Measurements from ENCODE around the gene RDH8.
"Not testable (repeated sequence)": the region's sequence is repeated elsewhere in the genome, so short reads cannot be mapped to it uniquely, and the experiment has no call there.

Gene RDH8

DNA sequence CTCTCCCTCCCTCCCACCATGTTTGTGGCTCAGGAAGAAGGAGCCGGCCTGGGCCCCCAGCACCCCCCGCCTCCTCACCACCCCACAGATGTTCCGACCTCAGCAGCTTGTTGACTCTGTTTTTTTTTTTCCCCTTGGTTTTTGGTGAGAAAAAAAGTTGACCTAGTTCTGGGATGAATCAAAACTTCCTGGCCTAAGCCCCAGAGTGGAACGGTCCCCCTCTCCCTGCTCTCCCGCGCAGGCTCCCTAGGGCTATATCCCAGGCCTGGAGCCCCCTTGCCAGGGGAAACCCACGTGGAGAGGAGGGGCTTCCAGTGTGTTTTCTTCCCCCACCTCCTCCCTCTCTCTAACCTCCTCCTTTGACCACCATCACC, 7.0 kb upstream of the RDH8 start:
- no peak for DNase-seq

DNA sequence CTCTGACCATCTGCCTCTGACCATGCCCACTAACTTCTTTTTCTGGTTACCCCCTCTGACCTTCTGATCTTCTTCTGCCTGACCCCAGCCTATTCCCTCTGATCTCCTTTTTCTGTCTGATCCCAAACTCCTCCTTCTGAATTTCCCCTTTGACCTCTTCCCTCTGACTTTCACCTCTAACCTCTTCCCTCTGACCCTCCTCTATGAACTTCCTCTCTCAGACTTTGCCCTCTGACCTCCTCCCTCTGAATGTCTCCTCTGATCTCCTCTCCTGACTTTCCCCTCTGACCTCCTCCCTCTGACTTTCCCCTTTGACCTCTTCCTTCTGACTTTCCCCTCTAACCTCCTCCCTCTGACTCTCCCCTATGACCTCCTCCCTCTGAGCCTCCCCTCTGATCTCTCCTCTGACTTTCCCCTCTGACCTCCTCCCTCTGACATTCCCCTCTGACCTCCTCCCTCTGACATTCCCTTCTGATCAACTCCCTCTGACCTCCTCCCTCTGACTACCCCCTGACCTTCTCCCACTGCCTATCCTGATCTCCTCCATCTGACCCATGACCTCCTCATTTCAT, 6.4 kb upstream of the RDH8 start:
- no peak for DNase-seq

DNA sequence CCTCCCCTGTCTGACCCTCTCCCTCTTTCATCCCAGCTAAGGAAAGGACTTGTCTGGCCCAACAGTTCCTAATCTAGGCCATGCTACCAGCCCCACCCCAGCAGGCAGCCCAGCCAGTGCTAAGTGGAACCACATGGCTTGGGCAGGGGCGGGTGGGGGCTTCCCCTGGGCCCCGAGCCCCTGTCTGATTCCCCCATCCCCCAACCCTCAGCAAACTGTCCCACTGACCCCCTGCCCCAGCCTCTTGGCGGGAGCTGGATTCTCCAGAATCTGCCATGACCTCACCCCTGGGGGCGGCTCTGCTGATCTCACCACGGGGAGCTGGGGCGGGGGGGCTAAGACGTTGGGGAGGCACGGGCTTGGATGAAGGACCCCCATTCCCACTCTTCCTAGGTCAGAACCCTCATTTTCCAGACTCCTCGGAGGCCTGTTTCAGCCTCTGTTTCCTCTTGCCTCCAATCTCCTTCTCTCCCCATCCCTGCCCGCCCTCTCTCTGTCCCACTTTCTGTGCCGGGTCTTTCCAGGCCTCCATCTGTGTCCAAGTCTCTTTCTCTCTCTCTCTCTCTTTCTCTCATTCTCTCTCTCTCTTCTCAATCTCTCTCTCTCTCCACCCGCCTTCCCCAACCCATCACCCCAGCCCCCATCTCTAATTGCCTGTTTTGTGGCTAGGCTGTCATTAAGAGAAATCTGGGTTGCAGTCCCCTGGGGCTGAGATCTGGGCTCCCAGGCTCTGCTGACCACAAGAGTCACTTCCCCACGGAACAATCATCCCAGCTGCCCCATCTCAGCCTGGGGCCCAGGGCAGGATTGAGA, 5.7 kb upstream of the RDH8 start:
- DNase-seq = no peak

DNA sequence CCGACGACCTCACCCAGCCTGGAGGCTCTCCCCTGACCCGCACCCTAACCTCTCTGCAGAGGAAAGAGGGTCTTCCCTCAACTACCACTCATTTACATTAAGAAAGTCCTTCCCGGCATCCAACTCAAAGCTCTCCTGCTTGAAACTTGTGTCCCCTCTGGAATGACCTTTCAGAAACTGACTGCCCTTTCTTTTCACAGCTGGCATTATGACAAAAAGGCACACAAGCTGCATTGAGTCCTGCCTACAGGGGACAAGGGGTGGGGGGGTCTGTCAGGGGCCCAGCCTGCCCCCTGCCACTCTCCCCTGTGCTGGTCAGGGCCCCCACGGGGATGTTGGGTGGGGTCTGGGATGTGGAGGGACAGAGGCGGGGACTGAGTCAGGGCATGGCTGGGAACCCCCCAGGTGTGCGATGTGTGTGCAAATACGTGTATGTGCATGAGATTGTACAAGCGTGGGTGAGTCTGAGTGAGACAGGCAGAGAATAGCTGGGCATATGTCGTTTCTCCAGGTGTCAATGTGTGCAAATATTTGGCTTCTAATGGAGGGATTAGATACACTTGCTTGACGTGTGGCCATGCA, 5.0 kb upstream of the RDH8 start:
- no peak for DNase-seq

DNA sequence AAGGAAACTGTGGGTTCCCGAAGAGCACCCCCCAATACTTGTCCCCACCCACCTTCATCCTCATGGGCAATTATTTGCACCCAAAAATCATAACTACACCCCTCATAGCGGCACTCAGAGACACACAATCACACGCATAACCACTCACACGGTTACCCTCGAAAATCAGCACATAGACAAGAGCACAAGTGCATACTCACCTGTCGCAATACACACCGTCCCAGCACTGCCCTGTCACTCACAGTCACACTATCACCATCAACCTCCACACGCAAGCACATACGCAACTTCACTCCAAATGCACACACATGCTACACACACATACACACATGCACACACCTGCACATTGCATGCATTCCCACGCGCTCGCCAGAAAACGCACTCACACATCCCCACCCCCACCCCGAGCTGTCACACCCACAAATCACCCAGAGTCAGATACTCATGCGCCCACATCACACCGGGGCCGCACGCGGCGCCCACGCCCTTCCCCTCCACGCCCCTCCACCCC, 3.5 kb upstream of the RDH8 start:
- DNase-seq = no peak

DNA sequence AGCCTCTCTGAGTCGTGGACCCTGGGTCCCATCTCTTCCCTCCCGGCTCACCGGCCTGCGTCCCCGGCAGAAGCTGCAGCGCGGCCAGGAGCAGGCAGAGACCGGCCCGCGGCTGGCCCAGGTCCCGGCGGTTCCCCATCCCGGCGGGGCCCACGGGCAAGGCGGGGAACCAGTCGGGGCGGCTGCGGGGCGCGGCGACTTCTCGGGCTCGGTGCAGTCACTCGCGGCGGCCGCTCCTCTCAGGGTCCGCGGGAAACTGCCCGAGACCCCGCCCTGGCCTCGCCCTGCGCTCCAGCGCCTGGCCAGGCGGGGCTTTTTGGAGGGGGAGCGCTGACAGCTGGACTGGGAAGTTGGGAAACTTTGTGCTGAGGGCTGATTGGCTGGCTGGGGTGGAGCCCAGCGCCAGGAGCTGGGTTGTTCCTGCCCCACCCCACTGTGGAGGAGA, 3.0 kb upstream of the RDH8 start, which contains the start of gene COL5A3:
Gene COL5A3 (minus strand): TSS at position 258 of the 445 bp plus-strand sequence. CDS start 119 bp downstream, at position 139.
- no peak for DNase-seq

DNA sequence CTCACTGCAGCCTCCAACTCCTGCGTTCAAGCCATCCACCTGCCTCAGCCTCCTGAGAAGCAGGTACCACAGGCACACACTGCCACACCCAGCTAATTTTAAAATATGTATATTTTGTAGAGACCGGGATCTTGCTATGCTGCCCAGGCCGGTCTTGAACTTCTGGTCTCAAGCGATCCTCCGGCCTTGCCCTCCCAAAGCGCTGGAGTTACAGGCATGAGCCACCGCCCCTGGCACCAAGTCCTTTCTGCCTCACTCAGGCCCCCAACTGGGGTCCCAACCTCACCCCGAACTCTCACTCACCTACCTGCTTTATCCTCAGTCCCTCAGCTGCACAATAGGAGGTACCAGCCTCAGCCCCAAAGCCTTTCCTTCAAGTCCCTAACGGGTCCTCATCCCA, 2.3 kb upstream of the RDH8 start:
- no peak for DNase-seq

DNA sequence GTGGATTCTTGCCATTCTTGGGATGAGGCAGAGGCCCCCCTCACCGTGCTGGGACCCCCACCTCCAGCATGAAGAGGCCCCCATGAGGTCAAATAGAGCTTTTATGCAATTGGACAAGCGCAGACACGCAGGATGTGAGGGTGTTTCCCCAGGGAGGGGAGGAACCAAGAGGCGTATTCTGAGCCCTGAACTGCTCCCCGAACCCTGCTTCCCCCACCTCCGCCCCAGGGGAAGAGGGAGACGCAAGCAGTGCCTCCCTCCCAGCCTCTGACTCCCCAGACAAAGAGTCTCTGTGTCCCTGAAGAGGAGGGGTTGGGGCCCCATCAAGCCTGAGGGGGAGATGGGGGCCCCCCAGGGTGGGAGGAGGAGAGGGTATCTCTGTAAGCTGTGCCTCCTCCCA, 1.3 kb upstream of the RDH8 start:
- DNase-seq = no peak

DNA sequence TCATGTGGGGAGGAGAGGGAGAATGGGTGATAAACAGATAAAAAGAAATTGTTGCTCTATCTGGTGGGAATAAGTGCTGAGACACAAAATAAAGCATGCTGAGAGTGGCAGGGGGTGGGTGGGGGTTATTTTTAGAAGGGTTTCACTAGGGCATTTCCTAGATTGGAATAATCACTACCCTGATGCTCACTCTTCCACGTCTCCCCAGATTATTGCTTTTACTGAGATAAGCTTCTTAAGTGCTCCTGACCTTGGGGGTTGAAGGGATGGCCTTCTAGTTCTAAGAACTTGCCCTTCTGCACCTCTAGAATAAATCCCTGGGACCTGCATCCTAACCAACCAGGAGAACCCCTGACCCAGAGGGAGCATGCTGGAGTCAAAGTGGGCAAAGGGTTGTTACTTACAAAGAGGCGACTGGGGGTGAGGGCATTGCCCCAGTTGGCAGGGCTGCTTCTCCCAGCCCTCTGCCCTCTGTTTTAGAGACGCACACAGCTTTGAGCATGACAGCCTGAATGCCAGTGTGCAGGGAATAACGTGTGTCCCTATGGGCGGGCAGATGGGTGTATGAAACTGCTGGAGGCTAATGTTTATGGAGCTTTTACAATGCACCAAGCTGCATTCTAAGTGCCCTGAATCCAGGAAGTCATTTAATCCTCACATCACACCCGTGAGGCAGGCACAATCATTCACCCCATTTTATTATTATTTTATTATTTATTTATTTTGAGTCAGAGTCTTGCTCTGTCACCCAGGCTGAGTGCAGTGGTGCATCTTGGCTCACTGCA, 743 bp downstream of the RDH8 start:
- no peak for DNase-seq

DNA sequence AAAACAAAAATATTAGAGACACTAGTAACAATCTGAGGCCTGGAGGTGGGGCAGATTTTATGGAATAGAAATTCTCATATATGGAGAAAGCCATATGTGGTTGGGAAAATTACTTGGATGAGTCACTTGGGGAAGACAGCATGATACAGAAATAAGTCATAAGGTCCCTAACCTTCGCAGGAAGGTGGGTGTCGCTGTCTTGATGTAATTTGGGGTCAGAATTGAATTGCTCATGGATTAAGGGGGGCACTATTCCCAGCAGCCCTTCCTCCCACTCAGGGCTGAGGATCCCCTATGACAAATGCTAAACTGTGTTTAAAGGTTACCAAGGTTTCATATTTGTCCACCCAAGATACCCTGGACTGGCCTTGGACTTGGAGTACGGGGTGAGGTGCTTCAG, 5.0 kb downstream of the RDH8 start:
- DNase-seq = no peak

DNA sequence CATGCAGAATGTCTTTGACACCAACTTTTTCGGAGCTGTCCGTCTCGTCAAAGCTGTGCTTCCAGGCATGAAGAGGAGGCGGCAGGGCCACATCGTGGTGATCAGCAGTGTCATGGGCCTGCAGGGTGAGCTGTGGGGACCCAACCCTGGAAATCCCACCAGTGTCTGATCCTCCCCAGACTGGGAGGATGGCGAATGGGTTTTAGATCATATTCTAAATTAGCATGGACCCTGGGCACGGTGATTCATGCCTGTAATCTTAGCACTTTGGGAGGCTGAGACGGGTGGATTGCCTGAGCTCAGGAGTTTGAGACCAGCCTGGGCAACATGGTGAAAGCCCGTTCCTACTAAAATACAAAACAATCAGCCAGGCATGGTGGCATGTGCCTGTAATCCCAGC, 5.5 kb downstream of the RDH8 start:
- no peak for DNase-seq

DNA sequence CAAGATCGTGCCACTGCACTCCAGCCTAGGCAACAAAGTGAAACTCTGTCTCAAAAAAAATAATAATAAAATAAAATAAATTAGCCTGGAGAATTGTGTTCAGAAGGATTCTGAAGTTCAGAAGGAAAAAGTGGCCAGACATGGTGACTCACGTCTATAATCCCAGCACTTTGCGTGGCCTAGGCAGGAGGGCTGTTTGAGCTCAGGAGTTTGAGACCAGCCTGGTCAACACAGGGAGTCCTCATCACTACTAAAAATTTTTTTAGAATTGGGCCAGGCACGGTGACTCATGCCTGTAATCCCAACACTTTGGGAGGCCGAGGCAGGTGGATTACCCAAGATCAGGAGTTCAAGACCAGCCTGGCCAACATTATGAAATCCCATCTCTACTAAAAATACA, 6.0 kb downstream of the RDH8 start:
- DNase-seq = no peak

DNA sequence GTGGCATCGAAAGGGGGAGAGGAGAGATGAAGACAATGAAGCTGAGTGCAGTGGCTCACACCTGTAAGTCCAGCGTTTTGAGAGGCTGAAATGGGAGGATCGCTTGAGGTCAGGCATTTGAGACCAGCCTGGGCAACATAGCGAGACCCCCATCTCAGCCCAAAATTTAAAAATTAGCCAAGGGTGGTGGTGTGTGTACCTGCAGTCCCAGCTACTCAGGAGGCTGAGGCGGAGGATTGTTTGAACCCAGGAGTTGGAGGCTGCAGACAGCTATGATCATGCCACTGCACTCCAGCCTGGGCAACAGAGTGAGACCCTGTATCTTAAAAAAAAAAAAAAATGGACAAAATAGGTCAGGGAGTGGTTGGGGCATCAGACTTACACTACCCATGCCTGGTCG, 7.6 kb downstream of the RDH8 start:
- no peak for DNase-seq

DNA sequence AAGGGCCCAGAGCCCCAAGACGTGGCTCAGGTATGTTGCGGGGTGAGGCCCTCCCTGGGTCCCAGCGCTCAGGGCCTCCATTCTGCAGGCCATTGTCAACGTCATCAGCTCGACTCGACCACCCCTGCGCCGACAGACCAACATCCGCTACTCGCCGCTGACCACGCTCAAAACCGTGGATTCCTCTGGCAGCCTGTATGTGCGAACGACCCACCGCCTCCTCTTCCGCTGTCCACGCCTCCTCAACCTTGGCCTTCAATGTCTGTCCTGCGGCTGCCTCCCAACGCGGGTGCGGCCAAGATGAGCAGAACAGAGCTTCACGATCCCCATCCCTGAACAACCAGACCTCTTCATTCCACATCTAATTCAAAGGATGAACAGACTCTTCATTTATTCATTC, 8.2 kb downstream of the RDH8 start:
- no peak for DNase-seq

DNA sequence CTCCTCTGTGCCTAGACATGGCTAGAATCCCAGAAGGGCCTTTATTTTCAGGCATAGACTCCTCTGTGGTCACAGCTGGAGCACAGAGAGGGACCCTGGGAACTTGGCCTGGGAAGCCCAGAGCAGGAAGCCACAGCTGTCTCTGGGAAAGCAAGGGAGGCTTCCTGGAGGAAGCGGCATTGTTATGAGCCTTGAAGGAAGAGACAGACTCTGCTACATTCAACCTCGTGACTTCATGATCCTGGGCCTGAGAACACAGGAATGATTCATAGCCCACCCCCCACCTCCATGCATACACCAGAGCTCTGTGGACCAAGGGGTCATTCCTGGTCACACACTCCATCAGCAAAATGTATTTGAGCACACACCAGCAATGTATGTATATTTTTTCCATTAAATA, 8.6 kb downstream of the RDH8 start:
- no peak for DNase-seq

DNA sequence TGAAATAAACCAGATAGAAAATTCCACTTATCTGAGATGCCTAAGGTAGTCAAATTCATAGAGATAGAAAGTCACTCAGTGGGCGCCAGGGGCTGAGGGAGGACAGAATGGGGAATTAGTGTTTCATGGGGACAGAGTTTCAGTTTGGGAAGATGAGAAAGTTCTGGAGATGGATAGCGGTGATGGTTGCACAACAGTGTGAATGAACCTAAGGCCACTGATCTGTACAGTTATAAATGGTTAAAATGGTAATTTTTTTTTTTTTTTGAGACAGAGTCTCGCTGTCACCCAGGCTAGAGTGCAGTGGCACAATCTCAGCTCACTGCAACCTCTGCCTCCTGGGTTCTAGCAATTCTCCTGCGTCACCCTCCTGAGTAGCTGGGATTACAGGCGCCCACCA, 9.8 kb downstream of the RDH8 start:
- not testable (repeated sequence) for DNase-seq

DNA sequence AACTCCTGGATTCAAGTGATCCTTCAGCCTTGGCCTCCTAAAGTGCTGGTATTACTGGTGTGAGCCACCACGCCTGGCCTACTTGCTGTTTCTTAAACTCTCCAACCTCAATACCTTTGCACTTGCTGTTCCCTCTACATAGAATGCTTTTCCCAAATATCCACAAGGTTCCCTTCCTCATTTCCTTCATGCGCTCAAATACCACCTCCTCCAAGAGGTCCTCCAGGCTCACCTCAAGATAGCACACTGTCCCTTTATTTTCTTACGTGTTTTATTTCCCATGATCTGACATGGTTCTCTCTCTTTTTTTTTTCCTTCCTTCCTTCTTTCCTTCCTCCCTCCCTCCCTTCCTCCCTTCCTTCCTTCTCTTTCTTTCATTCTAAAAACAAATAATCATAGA, 13.5 kb downstream of the RDH8 start:
- no peak for DNase-seq

DNA sequence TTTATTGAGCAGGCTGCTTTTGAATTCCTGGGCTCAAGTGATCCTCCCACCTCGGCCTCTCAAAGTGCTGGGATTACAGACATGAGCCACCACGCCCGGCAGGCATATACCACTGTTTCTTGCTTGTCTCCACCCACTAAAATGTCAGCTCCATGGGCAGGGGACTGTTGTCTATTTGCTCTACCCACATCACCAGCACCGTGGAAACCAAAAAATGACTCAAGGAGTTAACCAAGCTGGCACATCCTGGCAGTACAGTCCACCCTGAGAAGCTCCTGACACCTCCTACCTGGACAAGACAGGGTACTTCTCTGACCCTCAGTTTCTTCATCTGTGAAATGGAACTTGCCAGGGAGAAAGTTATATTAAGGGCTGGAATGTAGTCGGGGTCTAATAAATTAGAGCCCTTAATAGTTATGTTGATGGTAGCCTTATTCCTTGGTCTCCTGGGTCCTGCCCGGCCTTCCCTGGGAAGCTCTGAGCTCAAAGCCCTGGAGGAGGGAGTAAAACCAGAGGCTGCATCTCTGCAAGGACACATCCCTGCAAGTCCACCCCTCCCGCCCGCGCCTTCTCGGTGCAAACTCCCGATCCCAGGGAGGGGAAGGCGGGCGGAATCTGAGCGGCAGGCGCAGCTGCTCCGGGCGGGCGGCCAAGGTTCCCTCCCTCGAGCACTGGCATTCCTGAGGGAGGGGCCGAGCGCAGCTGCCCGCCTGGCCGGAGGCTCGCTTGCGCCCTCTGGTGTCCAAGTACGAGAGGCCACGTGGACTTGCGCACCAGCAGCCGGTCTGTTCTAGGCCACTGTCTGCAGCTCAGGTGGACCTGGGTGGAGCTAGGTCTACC, 14.1 kb downstream of the RDH8 start:
- DNase-seq = peak; percentile 69

DNA sequence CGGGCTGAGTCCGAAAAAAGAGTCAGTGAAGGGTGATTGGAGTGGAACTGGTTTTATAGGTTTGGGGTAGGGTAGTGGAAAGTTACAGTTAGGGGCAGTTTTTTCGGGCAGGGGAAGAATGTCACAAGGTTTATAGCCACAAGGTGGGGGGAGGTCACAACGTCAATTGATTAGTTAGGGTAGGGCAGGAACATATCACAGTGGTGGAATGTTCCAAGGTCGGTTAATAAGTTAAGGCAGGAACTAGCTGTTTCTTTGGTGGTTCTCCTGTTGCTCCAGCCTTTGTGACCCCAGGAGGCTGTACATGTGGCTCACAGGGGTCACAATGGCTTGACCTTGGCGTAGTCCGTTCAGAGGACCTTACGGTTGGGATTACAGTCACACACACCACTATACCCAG, 20.3 kb downstream of the RDH8 start:
- DNase-seq = no peak

DNA sequence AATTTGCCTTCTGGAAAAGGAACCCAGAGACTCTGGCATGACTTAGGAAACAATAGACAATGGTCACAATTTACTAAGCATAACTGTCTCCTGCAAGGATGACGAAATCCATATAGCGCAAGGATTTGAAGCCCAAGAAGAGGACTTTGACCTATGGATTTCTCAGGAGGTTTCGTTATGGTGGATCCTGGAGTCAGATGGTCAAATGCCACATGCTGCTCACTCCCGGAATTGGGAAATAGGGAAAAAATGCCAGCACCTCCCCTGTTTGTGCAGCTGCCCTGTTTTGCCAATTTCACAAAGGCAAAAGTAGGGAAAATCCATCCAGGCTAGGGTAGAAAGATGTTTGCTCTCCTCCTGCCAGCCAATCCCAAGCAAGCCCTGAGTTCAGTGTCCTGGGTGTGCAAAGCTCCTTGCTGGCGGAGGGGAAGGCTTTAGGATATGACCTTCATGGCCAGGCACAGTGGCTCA, 23.4 kb downstream of the RDH8 start:
- no peak for DNase-seq

DNA sequence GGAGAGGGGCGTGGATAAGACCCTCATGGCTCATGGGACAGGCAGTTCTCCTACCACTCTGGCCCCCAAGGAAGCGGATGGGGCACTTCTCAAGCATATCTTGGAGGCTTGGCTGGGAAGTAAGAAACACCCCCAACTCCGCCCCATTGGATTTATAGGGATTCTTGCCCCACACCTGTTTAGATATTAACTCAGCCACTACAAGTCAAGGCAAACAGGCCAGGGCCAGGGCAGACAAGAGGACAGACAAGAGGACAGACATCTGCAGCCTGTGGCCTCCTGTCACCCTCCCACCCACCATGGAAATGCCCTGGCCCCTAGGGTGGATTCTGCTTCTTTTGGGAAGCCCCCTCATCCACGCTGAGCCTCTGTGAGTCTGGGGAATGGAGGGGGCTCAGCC, 24.1 kb downstream of the RDH8 start:
- no peak for DNase-seq

DNA sequence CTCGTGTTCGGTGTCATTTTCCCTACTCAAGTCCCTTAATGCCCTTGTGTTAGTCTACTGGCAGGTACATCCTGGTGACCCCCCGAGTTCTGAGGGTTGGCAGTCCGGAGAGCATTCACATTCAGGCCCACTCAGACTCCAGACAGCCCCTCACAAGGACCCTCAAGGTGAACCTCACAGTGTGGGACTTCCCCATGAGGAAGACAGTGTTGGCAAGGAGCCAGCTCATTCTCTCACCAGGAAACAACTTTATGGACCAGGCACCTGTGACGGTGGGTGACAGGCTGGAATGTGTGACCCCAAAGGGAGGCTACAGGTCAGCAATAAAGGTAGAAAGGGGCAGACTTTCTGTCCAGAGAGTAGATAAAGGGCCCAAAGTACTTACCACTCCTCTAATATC, 24.5 kb downstream of the RDH8 start:
- no peak for DNase-seq

Measured in CD4-positive, alpha-beta T cell treated with Interleukin-4 for 4 hours (primary cell).